Naive B cell (primary cell): ENCODE measurements around the gene GNLY. TPM values are rescaled to one million over a fixed set of nuclear protein-coding genes. Genes with fewer than 3 reads are reported as not detected.
"Not testable (repeated sequence)": the region's sequence is repeated elsewhere in the genome, so short reads cannot be mapped to it uniquely, and the experiment has no call there.

Experiments used
- ATAC-seq, 2 donors: fragments of 150-1000 bp; cut with Tn5 transposase; 2 replicates each; pipeline ENCODE4 v1.10.0; 2021; ENCODE audit warnings: low read depth in 2 of 2, mild to moderate bottlenecking in 2 of 2, moderate library complexity in 2 of 2
- DNase-seq: peaks from one replicate; pipeline ENCODE4 v3.0.0; 2022
- H3K27ac Mint-ChIP-seq, 6 donors: one replicate each; pipeline ENCODE4 v1.8.0; 2020 to 2022; ENCODE audit warnings: mild to moderate bottlenecking in 6 of 6, mixed read lengths in 6 of 6, moderate library complexity in 5 of 6, inconsistent platforms in 2 of 6
- H3K27me3 Mint-ChIP-seq, 3 donors: one replicate each; pipeline ENCODE4 v1.8.0; 2021 to 2022; ENCODE audit warnings: mixed read lengths in 3 of 3, mild to moderate bottlenecking in 1 of 3
- H3K36me3 Mint-ChIP-seq, 2 donors: one replicate each; pipeline ENCODE4 v1.8.0; 2020 to 2022; ENCODE audit warnings: mixed read lengths in 2 of 2, inconsistent platforms in 1 of 2, mild to moderate bottlenecking in 1 of 2
- H3K4me1 Mint-ChIP-seq, 3 donors: one replicate each; pipeline ENCODE4 v1.8.0; 2020 to 2022; ENCODE audit warnings: mixed read lengths in 3 of 3, inconsistent platforms in 1 of 3, mild to moderate bottlenecking in 1 of 3, moderate library complexity in 1 of 3
- H3K4me3 Mint-ChIP-seq, 8 donors: one replicate each; pipeline ENCODE4 v1.8.0; 2020 to 2022; ENCODE audit warnings: mild to moderate bottlenecking in 8 of 8, mixed read lengths in 8 of 8, moderate library complexity in 8 of 8, inconsistent platforms in 2 of 8
- H3K9me3 Mint-ChIP-seq, 7 donors: one replicate each; pipeline ENCODE4 v1.8.0; 2020 to 2022; ENCODE audit warnings: mixed read lengths in 7 of 7, mild to moderate bottlenecking in 5 of 7, inconsistent platforms in 2 of 7, moderate library complexity in 1 of 7
- polyA plus RNA-seq, 6 donors: library from polyadenylated mRNA; unstranded; fragments of 300-500 nt; fragmentation: Illumina TruSeq; gene quantifications; one replicate each; pipeline ENCODE4 v1.2.3, GENCODE V29; 2021; ENCODE audit warnings: low read depth in 6 of 6

The GNLY gene
- polyA plus RNA-seq, 6 donors from 2014 or later, result 6.3 to 20.4 (median 11.2) TPM

DNA sequence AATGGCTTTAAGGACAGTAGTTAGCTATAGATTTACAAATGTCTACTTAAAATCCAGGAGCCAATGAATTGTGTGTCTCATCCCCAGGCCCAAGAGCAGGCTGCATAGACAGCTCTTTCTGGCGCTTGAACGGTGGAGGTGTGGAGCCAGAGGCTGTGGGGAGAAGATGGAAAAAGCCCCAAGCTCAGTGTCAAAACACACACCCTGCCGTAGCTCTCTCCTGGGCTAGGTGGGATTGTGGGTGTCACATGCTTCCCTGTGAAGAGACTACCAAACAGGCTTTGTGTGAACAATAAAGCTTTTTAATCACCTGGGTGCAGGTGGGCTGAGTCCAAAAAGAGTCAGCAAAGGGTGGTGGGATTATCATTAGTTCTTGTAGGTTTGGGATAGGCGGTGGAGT, 36.8 kb upstream of the GNLY start:
- not testable (repeated sequence) for H3K36me3 Mint-ChIP-seq, DNase-seq, H3K4me1 Mint-ChIP-seq, H3K9me3 Mint-ChIP-seq, H3K4me3 Mint-ChIP-seq, H3K27me3 Mint-ChIP-seq, ATAC-seq
- H3K27ac Mint-ChIP-seq, result peak overlapping the region in 2 of 6 donors; percentile 50 to 57

DNA sequence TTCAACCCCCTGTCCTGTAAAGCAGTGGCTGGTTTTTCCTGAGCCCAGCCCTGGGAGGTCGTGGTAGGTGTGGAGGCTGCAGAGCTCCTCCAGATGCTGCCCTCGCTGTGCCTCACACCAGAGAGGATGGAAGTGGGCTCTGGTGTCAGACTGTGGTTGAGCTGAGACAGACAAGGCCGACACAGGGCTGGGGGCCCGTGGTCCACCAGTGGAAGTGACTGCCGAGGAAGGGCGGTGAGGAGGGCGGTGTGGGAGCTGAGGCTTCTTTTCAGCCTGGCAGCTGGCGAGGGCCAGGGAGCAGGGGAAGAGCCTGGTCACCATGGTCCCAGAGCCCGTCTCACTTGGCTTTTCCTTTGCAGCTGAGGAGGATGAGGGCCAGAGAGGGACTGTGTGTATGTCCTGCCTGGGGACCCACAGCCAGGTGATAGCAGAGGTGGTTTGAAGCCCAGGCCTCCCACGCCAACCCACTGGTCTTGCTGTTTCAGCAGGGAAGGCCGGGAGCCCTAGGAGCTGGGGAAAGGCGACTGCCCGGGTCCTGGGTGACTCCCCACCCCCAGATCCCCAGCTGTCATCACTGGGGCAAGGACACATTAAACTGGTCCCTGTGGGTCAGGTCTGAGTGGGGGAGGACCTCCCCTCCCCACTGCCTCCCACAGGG, 34.7 kb upstream of the GNLY start:
- H3K9me3 Mint-ChIP-seq, result no peaks in the 10 kb centered on the region
- H3K4me3 Mint-ChIP-seq, result no peak overlapping the region
- H3K36me3 Mint-ChIP-seq, result peaks cover 0 to 4% of the 10 kb centered on the region in 2 donors
- ATAC-seq (no peak), DNase-seq (no peak)
- H3K4me1 Mint-ChIP-seq, result no peaks in the 10 kb centered on the region
- no peak overlapping the region for H3K27ac Mint-ChIP-seq
- H3K27me3 Mint-ChIP-seq, result no peaks in the 10 kb centered on the region

DNA sequence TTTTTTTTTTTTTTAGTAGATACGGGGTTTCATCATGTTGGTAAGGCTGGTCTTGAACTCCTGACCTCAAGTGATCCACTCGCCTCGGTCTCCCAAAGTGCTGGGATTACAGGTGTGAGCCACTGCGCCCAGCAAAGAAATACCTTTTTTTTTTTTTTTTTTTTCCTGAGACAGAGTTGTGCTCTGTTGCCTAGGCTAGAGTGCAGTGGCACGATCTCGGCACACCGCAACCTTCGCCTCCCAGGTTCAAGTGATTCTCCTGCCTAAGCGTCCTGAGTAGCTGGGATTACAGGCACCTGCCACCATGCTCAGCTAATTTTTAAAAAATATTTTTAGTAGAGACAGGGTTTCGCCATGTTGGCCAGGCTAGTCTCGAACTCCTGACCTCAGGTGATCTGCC, 33.9 kb upstream of the GNLY start:
- not testable (repeated sequence) for DNase-seq, H3K27ac Mint-ChIP-seq, H3K9me3 Mint-ChIP-seq, ATAC-seq, H3K4me1 Mint-ChIP-seq, H3K4me3 Mint-ChIP-seq, H3K27me3 Mint-ChIP-seq, H3K36me3 Mint-ChIP-seq

DNA sequence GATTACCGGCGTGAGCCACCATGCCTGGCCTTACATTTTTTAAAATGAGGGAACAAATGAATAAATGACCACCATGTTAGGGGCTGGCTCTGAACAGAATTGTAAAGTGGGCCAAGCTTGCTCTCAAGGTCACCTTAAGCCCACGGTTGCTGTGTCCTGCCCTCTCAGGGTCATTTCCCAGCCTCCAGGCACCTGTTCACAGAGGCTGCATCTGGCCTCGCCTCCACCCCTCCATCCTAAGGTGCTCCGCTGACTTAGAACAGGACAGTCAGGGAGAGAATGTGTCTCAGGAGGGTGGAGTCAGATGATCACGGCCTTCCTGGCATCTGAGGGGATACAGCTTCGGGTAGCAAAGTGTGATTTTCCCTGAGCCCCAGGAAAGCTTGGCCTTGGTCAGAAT, 33.4 kb upstream of the GNLY start:
- H3K4me3 Mint-ChIP-seq, result no peak overlapping the region
- peaks cover 0 to 2% (median 0%) of the 10 kb centered on the region in 3 donors for H3K4me1 Mint-ChIP-seq
- peaks cover 0 to 3% (median 0%) of the 10 kb centered on the region in 3 donors for H3K27me3 Mint-ChIP-seq
- H3K36me3 Mint-ChIP-seq, result peaks cover 0 to 4% of the 10 kb centered on the region in 2 donors
- no peak for ATAC-seq
- no peak overlapping the region for H3K27ac Mint-ChIP-seq
- no peaks in the 10 kb centered on the region for H3K9me3 Mint-ChIP-seq
- DNase-seq, result no peak

DNA sequence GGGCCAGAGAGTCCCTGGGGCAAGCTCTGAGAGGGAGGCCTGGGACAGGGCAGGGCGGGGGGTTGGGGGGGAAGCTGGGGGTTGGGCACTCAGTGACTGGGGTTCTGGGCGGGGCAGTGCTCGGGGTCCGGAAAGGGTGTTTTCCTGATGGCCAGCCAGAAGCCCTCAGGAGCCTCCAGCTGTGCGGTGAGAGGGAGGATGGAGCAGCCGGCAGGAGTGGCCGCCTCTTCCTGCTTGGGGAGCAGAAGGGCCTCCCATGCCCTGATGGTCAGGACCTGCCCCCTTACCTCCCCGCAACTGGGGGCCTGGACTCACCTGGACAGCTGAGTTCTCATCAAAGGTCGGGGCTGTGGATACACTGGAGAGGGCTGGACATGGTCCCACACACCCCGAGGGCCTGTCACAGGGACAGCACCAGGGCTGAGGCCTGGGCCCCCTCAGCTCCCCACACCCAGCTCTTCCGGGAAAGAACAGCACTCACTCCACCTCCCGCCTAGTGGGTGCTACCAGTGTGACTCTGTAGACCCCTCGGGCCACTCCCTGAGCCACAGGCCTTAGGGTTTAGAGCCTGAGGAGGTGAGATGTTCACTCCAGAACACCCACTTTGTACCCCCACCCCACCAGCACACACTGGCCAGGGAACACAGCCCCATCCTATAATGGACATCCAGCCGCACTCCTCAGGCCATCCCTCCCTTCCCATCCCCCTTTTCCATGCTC, 32.9 kb upstream of the GNLY start:
- Mint-ChIP-seq H3K36me3 (peaks cover 0 to 4% of the 10 kb centered on the region in 2 donors), H3K9me3 (no peaks in the 10 kb centered on the region), H3K27me3 (peaks cover 0 to 6% (median 0%) of the 10 kb centered on the region in 3 donors), H3K4me3 (no peak overlapping the region), H3K27ac (peak overlapping the region in 1 of 6 donors; percentile 33), H3K4me1 (peaks cover 0 to 8% (median 0%) of the 10 kb centered on the region in 3 donors)
- no peak for DNase-seq
- no peak for ATAC-seq

DNA sequence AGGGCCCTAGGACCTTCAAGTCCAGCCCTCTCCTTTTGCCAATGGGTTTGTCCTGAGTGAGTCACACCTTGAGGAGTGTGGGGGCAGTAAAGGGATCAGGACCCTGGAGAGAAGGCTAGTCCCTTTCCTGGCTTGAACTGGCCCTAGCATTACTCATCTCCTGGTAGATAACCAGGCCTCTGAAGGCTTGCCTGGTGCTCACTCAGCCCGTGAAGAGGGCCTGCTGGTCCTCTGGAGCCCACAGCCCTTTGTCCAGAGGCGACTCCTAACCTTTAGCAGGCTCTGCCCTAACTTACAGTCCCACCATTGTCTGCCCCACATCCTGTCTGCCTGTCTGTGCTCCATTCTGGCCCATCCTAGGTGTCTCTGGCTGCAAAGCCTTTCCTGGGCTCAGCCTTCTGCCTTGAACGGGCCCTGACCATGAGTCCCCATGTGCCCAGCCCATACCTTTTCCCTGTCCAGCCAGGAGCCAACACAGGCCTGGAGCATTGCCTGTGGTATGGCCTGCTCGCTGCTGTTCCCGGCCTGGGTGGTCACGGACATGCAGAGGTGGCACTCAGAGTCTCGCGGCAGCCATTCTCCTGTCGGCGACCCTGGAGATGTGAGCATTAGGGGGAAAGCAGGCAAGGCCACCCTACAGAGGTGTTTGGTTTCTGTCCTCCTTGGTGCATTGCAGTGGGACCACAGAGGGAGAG, 31.1 kb upstream of the GNLY start:
- Mint-ChIP-seq H3K36me3 (peaks cover 0 to 4% of the 10 kb centered on the region in 2 donors), H3K4me3 (no peak overlapping the region), H3K27ac (no peak overlapping the region), H3K4me1 (peaks cover 0 to 10% (median 4%) of the 10 kb centered on the region in 3 donors), H3K9me3 (no peaks in the 10 kb centered on the region), H3K27me3 (peaks cover 0 to 6% (median 0%) of the 10 kb centered on the region in 3 donors)
- ATAC-seq, result no peak
- DNase-seq, result no peak

DNA sequence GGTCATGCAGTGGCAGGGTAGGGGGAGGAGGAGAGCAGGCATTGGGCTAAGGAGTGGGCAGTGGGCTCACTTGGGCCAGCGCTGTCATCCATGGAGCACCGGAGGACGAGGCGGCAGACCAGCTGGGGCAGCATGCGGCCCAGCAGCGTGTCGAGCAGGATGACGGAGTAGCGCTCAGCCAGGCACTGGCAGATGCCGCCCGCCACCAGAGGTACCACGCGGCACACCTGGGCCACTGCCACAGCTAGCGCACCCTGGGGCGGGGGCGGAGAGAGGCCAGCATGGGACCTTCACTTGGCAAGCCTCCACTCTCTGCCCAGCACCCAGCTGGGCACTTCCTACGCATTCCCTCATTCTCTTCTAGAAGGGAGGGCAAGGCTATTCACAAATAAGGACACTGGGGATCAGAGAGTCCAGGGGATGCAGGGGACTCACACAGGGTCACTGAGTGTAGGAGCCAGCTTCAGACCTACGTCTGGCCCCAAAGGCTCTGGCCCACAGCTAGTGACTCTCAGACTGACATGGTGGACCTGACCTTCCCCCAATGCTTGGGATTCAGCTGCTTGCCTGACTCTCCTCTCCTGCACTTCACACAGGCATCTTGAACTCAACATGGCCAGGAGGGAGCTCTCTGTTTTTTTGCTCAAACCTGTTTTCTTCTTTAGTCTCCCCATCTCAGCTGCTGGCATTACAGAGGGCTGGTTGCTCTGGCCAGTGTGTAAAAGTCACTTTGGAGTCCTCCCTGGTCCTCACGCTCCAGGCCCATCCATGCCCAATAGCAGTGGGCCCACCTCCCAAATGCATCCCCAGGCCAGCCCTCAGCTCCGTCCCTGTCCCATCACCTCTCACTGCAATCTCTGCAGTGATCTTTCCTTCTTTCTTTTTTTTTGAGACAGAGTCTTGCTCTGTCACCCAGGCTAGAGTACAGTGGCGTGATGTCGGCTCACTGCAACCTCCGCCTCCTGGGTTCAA, 30.3 kb upstream of the GNLY start:
- H3K36me3 Mint-ChIP-seq, result peaks cover 0 to 3% of the 10 kb centered on the region in 2 donors
- H3K4me3 Mint-ChIP-seq, result no peak overlapping the region
- peaks cover 0 to 6% (median 0%) of the 10 kb centered on the region in 3 donors for H3K27me3 Mint-ChIP-seq
- no peaks in the 10 kb centered on the region for H3K9me3 Mint-ChIP-seq
- H3K27ac Mint-ChIP-seq, result no peak overlapping the region
- peaks cover 0 to 10% (median 4%) of the 10 kb centered on the region in 3 donors for H3K4me1 Mint-ChIP-seq
- ATAC-seq (no peak), DNase-seq (no peak)

DNA sequence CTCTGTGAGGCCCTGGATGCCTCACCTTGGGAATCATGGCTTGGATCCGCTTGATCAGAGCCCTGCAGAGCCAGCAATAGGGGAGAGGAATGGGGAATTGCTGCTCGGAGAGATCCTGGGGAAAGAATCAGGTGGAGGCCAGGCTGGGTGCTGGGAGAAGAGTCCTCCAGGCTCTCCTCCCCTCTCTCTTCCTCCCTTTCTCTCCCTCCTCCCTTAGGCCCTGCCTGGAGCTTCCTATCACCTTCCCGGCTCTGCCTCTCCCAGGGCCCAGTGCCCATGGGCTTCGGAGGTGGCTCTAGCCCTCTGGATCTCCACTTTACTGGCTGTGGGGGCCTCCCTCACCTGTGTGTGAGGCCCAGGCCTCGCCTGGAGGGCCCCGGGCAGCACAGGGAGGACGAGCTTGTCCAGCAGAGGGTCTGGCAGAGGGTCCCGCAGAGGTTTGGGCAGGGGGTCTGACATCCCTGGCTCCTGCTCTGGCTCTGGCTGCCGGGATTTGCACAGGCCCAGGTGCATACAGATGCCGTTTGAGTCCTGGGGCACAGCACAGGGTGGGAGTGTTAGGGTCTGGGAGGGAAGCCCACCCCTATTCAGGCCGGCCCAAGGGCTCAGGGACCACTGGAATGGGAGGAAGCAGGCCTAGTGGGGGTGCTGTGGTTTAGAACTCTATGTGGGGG, 28.8 kb upstream of the GNLY start:
- ATAC-seq (no peak), DNase-seq (no peak)
- peaks cover 4 to 10% (median 8%) of the 10 kb centered on the region in 3 donors for H3K4me1 Mint-ChIP-seq
- H3K27ac Mint-ChIP-seq, result no peak overlapping the region
- H3K4me3 Mint-ChIP-seq, result peak overlapping the region in 1 of 8 donors; percentile 76
- no peaks in the 10 kb centered on the region for H3K36me3 Mint-ChIP-seq
- H3K9me3 Mint-ChIP-seq, result no peaks in the 10 kb centered on the region
- peaks cover 0 to 6% (median 0%) of the 10 kb centered on the region in 3 donors for H3K27me3 Mint-ChIP-seq

DNA sequence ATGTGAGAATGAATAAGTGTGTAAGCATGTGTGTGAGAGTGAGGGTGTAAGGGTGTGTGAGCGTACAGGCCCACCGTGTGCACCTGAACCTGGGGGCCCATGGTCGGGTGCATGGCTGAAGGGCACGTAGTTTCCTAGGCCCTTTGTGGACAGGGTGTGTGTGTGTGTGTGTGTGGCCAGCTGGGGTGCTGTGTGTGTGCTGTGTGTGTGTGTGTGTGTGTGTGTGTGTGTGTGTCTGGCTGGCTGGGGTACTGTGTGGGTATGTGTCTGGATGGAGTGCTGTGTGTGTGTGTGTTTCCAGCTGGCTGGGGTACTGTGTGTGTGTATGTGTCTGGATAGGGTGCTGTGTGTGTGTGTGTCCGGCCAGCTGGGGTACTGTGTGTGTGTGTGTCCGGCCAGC, 28.1 kb upstream of the GNLY start:
- peaks cover 0 to 6% (median 0%) of the 10 kb centered on the region in 3 donors for H3K27me3 Mint-ChIP-seq
- H3K36me3 Mint-ChIP-seq, result no peaks in the 10 kb centered on the region
- peaks cover 4 to 10% (median 8%) of the 10 kb centered on the region in 3 donors for H3K4me1 Mint-ChIP-seq
- H3K9me3 Mint-ChIP-seq, result no peaks in the 10 kb centered on the region
- ATAC-seq (no peak), DNase-seq (no peak)
- peak overlapping the region in 1 of 8 donors; percentile 76 for H3K4me3 Mint-ChIP-seq
- no peak overlapping the region for H3K27ac Mint-ChIP-seq

DNA sequence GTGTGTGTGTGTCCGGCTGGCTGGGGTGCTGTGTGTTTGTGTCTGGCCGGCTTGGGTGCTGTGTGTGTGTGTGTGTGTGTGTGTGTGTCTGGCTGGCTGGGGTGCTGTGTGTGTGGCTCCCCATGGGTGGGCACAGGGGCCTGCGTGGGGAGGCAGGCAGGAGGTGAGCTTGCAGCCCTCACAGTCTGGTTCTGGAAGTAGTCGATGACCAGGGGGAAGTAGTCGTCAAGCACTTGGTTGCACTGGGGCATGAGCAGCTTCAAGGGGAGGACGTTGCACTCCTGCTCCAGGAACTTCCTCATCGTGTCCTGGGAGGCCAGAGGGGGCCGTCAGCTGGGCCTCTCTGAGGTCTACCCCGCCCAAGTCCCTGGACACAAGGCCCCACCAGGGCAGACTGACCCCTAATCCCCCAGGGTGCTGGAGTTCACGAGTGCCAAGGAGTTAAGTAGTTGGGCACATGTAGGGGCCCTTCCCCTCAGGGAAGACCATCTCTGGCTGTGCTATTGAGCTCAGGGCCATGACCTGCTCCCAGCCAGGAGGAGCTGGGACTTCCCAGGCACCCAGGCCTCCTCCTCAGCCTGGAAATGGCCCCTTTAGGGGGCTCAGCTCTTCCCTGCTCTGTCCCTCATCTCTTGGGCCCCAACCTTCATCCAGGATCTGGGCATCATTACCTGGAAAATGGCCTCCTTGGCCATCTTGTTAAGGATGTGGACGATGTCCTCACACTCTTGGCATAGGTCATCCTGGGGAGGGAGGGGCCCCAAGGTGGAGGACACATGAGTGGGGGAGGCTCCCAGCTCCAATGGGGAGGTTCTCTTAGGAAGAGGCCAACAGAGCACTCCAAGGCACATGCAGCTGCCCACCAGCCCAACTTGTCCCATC, 27.5 kb upstream of the GNLY start:
- ATAC-seq, result no peak
- Mint-ChIP-seq H3K9me3 (no peaks in the 10 kb centered on the region), H3K4me3 (no peak overlapping the region), H3K36me3 (no peaks in the 10 kb centered on the region), H3K27ac (peak overlapping the region in 2 of 6 donors; percentile 22 to 48), H3K27me3 (peaks cover 0 to 6% (median 0%) of the 10 kb centered on the region in 3 donors), H3K4me1 (peaks cover 4 to 10% (median 8%) of the 10 kb centered on the region in 3 donors)
- DNase-seq, result no peak

DNA sequence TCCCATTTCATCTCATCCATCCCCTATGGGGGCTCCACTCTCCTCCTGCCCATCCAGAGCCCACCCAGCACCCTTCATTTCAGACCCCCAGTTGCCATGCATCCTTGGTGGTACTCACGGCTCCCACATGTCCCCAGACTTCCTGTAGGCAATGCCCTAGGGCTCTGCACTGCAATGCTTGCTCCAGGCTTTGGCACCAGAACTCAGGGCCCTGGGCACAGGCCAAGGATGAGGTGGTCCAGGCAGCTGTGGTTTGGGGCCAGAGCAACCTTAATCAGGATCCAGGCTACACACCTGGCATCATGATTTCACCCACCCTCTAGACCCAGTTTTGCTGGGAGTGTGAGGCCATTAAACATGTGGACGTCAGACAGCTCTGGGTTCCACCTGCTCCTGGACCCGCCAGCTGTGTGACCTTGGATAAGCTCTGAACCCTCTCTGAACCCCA, 26.6 kb upstream of the GNLY start:
- ATAC-seq, result no peak
- Mint-ChIP-seq H3K36me3 (no peaks in the 10 kb centered on the region), H3K4me3 (no peak overlapping the region), H3K27ac (peak overlapping the region in 1 of 6 donors; percentile 10), H3K9me3 (no peaks in the 10 kb centered on the region), H3K4me1 (peaks cover 4 to 10% (median 8%) of the 10 kb centered on the region in 3 donors), H3K27me3 (peaks cover 0 to 6% (median 0%) of the 10 kb centered on the region in 3 donors)
- no peak for DNase-seq
